Gastrocnemius medialis (tissue), 4 donors: ENCODE measurements around the gene DCBLD1.

Experiments used
- CTCF ChIP-seq, 5 experiments: fragments of 450-650 bp in 3 of 5; fragments of 200-600 bp in 2 of 5; sonication (generic) in 2 of 5; IDR thresholded peaks in 4 of 5; conservative IDR thresholded peaks in 1 of 5; 1 replicate in 4 of 5; 2 replicates in 1 of 5; pipeline ENCODE4 v1.5.1; 2016 to 2019; ENCODE audit warnings: antibody characterized with exemption in 5 of 5, mild to moderate bottlenecking in 3 of 5, moderate library complexity in 3 of 5
- POLR2A ChIP-seq, 2 donors: fragments of 450-650 bp; IDR thresholded peaks; one replicate each; pipeline ENCODE4 v1.6.1; 2017; ENCODE audit warnings: antibody characterized with exemption in 2 of 2, mild to moderate bottlenecking in 2 of 2, moderate library complexity in 2 of 2

GRCh38 chr6:117564681-117565080 is 82.2 kb downstream of the DCBLD1 start:
- TF ChIP-seq CTCF (IDR thresholded peaks at IDR 0.05 in 4 of 5, conservative IDR thresholded peaks at IDR 0.05 in 1 of 5): no peak
- no peak for TF ChIP-seq POLR2A (IDR thresholded peaks at IDR 0.05)
